ENCODE measurements around the gene DNAJB12. TPM values are rescaled to one million over a fixed set of nuclear protein-coding genes. Genes with fewer than 3 reads are reported as not detected.
"Not testable (repeated sequence)": the region's sequence is repeated elsewhere in the genome, so short reads cannot be mapped to it uniquely, and the experiment has no call there.

DNAJB12 gene
- total RNA-seq, 1 donor from 2014 or later = 30.6 TPM

DNA sequence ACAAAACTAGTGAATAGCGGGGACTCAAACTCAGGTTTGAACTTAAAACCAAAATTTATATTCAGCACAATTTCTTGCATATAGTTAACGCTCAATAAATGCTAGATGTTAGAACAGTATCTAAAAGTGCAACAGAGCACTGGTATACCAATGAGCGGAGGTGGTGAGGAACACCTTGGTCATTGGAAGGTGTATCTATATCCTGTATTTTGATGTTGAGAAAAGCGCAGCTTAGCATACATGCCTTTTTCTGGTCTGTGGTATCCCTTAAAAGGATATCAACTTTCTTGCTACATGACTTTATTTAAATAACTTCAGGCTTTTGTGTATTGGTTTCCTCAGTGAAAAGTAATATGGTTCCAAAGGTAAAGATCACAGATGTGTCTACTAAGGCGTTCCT lies 33.3 kb upstream of the DNAJB12 start:
- DNase-seq (ENCODE audit: extremely low spot score, unreplicated experiment) = no peak
- no peaks in the 10 kb centered on the region for H3K4me1 Mint-ChIP-seq (ENCODE audit: unreplicated experiment)
- no peaks in the 10 kb centered on the region for H3K9me3 Mint-ChIP-seq
- TF ChIP-seq, protein P1, sequence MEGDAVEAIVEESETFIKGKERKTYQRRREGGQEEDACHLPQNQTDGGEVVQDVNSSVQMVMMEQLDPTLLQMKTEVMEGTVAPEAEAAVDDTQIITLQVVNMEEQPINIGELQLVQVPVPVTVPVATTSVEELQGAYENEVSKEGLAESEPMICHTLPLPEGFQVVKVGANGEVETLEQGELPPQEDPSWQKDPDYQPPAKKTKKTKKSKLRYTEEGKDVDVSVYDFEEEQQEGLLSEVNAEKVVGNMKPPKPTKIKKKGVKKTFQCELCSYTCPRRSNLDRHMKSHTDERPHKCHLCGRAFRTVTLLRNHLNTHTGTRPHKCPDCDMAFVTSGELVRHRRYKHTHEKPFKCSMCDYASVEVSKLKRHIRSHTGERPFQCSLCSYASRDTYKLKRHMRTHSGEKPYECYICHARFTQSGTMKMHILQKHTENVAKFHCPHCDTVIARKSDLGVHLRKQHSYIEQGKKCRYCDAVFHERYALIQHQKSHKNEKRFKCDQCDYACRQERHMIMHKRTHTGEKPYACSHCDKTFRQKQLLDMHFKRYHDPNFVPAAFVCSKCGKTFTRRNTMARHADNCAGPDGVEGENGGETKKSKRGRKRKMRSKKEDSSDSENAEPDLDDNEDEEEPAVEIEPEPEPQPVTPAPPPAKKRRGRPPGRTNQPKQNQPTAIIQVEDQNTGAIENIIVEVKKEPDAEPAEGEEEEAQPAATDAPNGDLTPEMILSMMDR (conservative IDR thresholded peaks at IDR 0.05) = no peak
- no peak overlapping the region for H3K27ac Mint-ChIP-seq
- H3K27me3 Mint-ChIP-seq = no peaks in the 10 kb centered on the region
- H3K36me3 Mint-ChIP-seq = peaks cover 6% of the 10 kb centered on the region
- H3K4me3 Mint-ChIP-seq = no peak overlapping the region

DNA sequence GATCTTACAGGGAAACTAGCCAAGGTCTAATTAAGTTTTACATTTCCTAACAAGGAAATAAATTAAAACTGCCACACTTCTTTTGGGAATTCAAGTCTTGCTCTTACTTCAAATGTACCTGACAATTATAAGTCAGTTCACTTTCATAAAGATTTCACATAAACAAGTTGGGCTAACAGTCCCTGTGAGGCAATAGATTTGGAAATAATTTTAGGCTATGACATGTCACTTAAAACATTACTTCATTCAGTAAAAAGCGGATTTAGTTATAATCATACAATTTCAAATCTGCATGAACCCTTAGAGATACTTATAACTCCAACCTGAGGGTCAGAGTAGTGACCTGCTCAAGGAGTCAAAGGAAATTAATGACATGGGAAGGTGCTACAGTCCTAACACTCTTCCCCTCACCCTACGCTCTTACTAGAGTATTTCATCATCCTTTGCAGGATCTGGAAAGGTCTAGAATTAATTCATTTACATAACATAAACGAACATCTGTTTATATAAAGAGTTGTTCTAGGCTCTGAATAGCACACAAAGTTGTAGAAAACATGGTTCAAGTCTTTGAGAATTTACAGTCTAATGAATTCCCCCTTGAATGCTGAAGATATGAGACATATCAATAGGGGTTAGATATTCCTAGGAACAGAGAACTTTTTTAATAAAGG lies 32.3 kb upstream of the DNAJB12 start:
- H3K9me3 Mint-ChIP-seq = no peaks in the 10 kb centered on the region
- no peak for DNase-seq (ENCODE audit: extremely low spot score, unreplicated experiment)
- no peaks in the 10 kb centered on the region for H3K4me1 Mint-ChIP-seq (ENCODE audit: unreplicated experiment)
- TF ChIP-seq, protein P1 (conservative IDR thresholded peaks at IDR 0.05) = no peak
- H3K4me3 Mint-ChIP-seq = no peak overlapping the region
- H3K36me3 Mint-ChIP-seq = no peaks in the 10 kb centered on the region
- peak overlapping the region; percentile 56 for H3K27ac Mint-ChIP-seq
- H3K27me3 Mint-ChIP-seq = no peaks in the 10 kb centered on the region

DNA sequence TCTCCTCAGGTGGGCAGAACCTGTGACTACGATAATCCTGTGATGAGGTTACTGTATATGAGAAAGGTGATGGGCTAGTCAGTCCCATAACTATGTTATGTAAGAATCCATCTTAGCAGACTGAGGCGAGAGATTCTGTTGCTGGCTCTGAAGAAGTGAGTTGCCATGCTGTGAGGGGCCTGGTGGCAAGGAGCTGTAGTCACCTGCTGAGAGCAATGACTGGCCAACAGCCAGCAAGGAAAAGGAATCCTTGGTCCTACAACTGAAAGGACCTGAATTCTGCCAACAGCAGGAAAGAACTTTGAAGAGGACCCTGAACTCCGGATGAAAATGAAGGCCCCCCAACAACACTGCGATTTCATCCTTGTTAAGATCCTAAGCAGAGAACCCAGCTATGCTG lies 31.0 kb upstream of the DNAJB12 start:
- Mint-ChIP-seq H3K4me3 (no peak overlapping the region), H3K9me3 (no peaks in the 10 kb centered on the region), H3K4me1 (ENCODE audit: unreplicated experiment) (peaks cover 8% of the 10 kb centered on the region), H3K36me3 (no peaks in the 10 kb centered on the region), H3K27me3 (no peaks in the 10 kb centered on the region), H3K27ac (no peak overlapping the region)
- DNase-seq (ENCODE audit: extremely low spot score, unreplicated experiment) = no peak
- TF ChIP-seq, protein P1 (conservative IDR thresholded peaks at IDR 0.05) = no peak

DNA sequence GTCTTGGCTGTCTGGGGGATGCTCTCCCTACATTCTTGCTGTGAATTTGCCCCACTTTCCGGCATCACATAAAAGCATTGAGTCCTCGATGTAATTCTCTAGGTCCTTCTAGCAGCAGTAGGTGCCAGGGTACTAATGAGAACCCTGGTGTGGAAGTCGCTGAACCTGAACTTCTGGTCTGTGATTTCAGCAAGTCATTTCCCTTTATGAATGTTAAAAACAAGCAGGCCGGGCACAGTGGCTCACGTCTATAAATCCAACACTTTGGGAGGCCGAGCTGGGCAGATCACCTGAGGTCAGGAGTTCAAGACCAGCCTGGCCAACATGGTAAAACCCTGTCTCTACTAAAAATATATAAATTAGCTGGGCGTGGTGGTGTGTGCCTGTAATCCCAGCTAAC lies 30.3 kb upstream of the DNAJB12 start:
- H3K36me3 Mint-ChIP-seq; DNase-seq (ENCODE audit: extremely low spot score, unreplicated experiment); H3K4me3 Mint-ChIP-seq; H3K4me1 Mint-ChIP-seq (ENCODE audit: unreplicated experiment); H3K27me3 Mint-ChIP-seq; H3K9me3 Mint-ChIP-seq: not testable (repeated sequence)
- H3K27ac Mint-ChIP-seq = peak overlapping the region; percentile 90

DNA sequence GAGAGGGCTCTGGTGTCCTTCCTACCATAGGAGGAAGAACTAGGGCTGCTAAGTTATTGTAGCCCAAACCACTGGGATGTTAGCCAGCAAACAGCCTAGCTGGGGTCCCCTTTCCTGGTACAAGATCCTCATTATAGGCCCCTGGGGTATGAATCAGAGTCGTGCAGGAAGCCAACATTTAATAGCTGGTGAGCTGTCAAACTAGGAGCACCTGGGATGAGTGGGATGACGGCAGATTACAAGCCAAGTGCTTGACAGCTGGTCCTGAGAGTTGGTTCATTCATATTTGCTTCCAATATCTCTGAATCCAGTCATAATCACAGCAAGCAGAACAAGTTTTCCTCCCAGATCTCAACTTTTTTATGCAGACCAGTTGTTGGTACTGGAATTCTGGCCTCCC lies 25.1 kb upstream of the DNAJB12 start:
- no peak overlapping the region for H3K27ac Mint-ChIP-seq
- no peaks in the 10 kb centered on the region for H3K9me3 Mint-ChIP-seq
- peaks cover 8% of the 10 kb centered on the region for H3K36me3 Mint-ChIP-seq
- DNase-seq (ENCODE audit: extremely low spot score, unreplicated experiment) = no peak
- TF ChIP-seq, protein P1 (conservative IDR thresholded peaks at IDR 0.05) = no peak
- peaks cover 8% of the 10 kb centered on the region for H3K4me1 Mint-ChIP-seq (ENCODE audit: unreplicated experiment)
- H3K27me3 Mint-ChIP-seq = no peaks in the 10 kb centered on the region
- no peak overlapping the region for H3K4me3 Mint-ChIP-seq

DNA sequence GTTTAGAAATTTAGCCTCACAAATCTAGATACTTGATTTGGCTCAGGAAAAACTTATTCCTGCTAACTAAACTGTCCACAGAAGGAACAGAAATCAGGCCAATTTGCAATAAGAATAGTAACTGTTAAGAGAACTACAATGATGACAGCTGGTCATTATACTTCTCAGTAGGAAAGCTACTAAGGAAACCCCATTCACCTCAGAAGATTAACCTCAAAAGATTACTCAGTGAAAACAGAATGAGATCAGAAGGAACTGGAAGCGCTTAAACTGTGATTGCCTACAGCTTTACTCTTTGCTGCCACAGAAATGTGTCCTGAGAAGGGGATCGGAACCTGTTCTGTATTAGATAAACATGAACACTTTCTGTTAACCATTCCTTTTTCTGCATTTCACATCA lies 24.3 kb upstream of the DNAJB12 start:
- Mint-ChIP-seq H3K27me3 (no peaks in the 10 kb centered on the region), H3K4me1 (ENCODE audit: unreplicated experiment) (peaks cover 8% of the 10 kb centered on the region), H3K4me3 (no peak overlapping the region), H3K9me3 (no peaks in the 10 kb centered on the region), H3K27ac (no peak overlapping the region), H3K36me3 (peaks cover 8% of the 10 kb centered on the region)
- TF ChIP-seq, protein P1 (conservative IDR thresholded peaks at IDR 0.05) = no peak
- DNase-seq (ENCODE audit: extremely low spot score, unreplicated experiment) = no peak

Data from type B pancreatic cell (in vitro differentiated cells).